22Rv1 (cell line): ENCODE results near the gene NNMT.

Experiments
- ZFX ChIP-seq: fragments of 450-650 bp; IDR thresholded peaks from 2 replicates; pipeline ENCODE4 v1.6.1; 2017; ENCODE audit warnings: antibody characterized with exemption, borderline replicate concordance
- TF ChIP-seq, protein P1 (sequence below): fragments of 450-650 bp; IDR thresholded peaks from 2 replicates; pipeline ENCODE4 v1.5.1; 2017; ENCODE audit warnings: mild to moderate bottlenecking

DNA sequence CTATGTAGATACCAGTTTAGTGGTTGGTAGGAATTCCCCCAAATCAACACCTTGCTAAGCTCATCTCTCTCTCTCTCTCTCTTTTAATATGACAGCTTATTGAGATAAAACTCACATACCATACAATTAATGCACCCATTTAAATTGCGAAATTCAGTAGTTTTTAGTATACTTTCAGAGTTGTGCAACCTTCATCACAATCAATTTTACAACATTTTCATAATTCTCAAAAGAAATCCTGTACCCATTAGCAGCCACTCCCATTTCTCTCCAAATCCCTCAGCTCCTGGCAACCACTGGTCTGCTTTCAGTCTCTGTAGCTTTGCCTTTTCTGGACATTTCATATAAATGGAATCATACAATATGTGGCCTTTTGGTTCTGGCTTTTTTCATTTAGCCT, 13.3 kb downstream of the NNMT start:
- TF ChIP-seq, protein P1, sequence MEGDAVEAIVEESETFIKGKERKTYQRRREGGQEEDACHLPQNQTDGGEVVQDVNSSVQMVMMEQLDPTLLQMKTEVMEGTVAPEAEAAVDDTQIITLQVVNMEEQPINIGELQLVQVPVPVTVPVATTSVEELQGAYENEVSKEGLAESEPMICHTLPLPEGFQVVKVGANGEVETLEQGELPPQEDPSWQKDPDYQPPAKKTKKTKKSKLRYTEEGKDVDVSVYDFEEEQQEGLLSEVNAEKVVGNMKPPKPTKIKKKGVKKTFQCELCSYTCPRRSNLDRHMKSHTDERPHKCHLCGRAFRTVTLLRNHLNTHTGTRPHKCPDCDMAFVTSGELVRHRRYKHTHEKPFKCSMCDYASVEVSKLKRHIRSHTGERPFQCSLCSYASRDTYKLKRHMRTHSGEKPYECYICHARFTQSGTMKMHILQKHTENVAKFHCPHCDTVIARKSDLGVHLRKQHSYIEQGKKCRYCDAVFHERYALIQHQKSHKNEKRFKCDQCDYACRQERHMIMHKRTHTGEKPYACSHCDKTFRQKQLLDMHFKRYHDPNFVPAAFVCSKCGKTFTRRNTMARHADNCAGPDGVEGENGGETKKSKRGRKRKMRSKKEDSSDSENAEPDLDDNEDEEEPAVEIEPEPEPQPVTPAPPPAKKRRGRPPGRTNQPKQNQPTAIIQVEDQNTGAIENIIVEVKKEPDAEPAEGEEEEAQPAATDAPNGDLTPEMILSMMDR = no peak
- no peak for TF ChIP-seq ZFX
